Thyroid gland (tissue), 4 donors: Measurements from ENCODE around the gene DTNB. TPM values are rescaled to one million over a fixed set of nuclear protein-coding genes. Genes with fewer than 3 reads are reported as not detected.
"Not testable (repeated sequence)": the region's sequence is repeated elsewhere in the genome, so short reads cannot be mapped to it uniquely, and the experiment has no call there.

Source experiments
- DNase-seq, 2 donors: peaks; one replicate each; pipeline ENCODE4 v3.0.0-alpha.2; 2019
- H3K27ac ChIP-seq, 3 donors: fragments of 200-600 bp; sonication (generic); 1 replicate in 2 of 3; 2 replicates in 1 of 3; pipeline ENCODE4 v1.5.1; 2016 to 2019; ENCODE audit warnings: mild to moderate bottlenecking in 1 of 3, moderate library complexity in 1 of 3
- H3K27me3 ChIP-seq: fragments of 200-600 bp; sonication (generic); one replicate; pipeline ENCODE4 v1.5.1; 2019
- H3K36me3 ChIP-seq, 2 donors: fragments of 200-600 bp; sonication (generic); one replicate each; pipeline ENCODE4 v1.5.1; 2016 to 2019
- H3K4me1 ChIP-seq, 2 donors: fragments of 200-600 bp; sonication (generic); one replicate each; pipeline ENCODE4 v1.5.1; 2017 to 2019
- H3K4me3 ChIP-seq, 3 donors: fragments of 200-600 bp; sonication (generic); replicated peaks in 1 of 3; 1 replicate in 2 of 3; 2 replicates in 1 of 3; pipeline ENCODE4 v1.5.1; 2016; ENCODE audit warnings: mild to moderate bottlenecking in 1 of 3
- H3K9me3 ChIP-seq: fragments of 200-600 bp; sonication (generic); one replicate; pipeline ENCODE4 v1.5.1; 2017
- CTCF ChIP-seq, 6 experiments: fragments of 200-600 bp in 3 of 6; fragments of 450-650 bp in 3 of 6; sonication (generic) in 3 of 6; IDR thresholded peaks; one replicate each; pipeline ENCODE4 v1.5.1; 2016 to 2019; ENCODE audit warnings: antibody characterized with exemption in 6 of 6, mild to moderate bottlenecking in 2 of 6, inconsistent platforms in 1 of 6, moderate library complexity in 1 of 6
- POLR2A ChIP-seq, 2 donors: fragments of 450-650 bp; IDR thresholded peaks; one replicate each; pipeline ENCODE4 v1.6.1; 2017; ENCODE audit warnings: antibody characterized with exemption in 2 of 2, mild to moderate bottlenecking in 2 of 2, moderate library complexity in 1 of 2
- WGBS, 2 donors: methylation state at CpG; one replicate each; pipeline ENCODE4 v1.1.5; 2017; 5-methylcytosine and 5-hydroxymethylcytosine counted together
- intact Hi-C: fragments of 100-400 bp; cut with DNase I; formaldehyde crosslinking; loops from one replicate; pipeline ENCODE4 v1.15.1; 2023
- total RNA-seq, 4 donors: library from RNA; depleted of rRNA; stranded (reverse); fragments of >200 nt; gene quantifications; one replicate each; pipeline ENCODE4 v1.2.3, GENCODE V29; 2016

The DTNB gene
- total RNA-seq, 4 donors from 2014 or later: 38.9 to 75.2 (median 55.5) TPM

GRCh38 chr2:25711675-25712354 is 38.4 kb upstream of the DTNB start:
- no peak for DNase-seq
- Histone ChIP-seq H3K36me3 (no peaks in the 10 kb centered on the region), H3K27ac (no peak overlapping the region), H3K27me3 (no peaks in the 10 kb centered on the region), H3K9me3 (no peaks in the 10 kb centered on the region), H3K4me3 (no peak overlapping the region), H3K4me1 (no peaks in the 10 kb centered on the region)
- intact Hi-C loops: no loop called here
- 5 to 13% methylated on average over 12 of the region's 12 CpGs for WGBS, 2 donors
- TF ChIP-seq CTCF (IDR thresholded peaks at IDR 0.05) (no peak), POLR2A (IDR thresholded peaks at IDR 0.05) (no peak)

DNA sequence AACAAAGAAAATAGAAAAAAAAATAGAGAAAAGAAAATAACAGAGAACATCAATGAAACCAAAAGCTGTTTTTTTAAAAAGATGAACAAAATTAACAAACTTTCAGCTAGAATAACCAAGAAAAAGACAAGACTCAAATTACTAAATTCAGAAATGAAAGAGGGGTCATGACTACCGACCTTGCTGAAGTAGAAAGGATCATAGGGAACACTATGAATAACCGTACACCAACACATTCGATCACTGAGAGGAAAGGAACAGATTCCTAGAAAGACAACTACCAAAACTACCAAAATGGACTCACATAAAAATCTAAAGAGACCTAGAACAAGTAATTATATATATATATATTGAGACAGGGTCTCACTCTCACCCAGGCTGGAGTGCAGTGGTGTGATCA is 37.4 kb upstream of the DTNB start:
- DNase-seq: no peak
- intact Hi-C loops: no loop called here
- WGBS, 2 donors: 76 to 80% methylated on average over 3 of the region's 3 CpGs
- no peak overlapping the region for H3K4me3 ChIP-seq
- no peaks in the 10 kb centered on the region for H3K36me3 ChIP-seq
- H3K27ac ChIP-seq: no peak overlapping the region
- TF ChIP-seq CTCF (IDR thresholded peaks at IDR 0.05) (no peak), POLR2A (IDR thresholded peaks at IDR 0.05) (no peak)
- H3K27me3 ChIP-seq: no peaks in the 10 kb centered on the region
- no peaks in the 10 kb centered on the region for H3K4me1 ChIP-seq
- H3K9me3 ChIP-seq: no peaks in the 10 kb centered on the region

DNA sequence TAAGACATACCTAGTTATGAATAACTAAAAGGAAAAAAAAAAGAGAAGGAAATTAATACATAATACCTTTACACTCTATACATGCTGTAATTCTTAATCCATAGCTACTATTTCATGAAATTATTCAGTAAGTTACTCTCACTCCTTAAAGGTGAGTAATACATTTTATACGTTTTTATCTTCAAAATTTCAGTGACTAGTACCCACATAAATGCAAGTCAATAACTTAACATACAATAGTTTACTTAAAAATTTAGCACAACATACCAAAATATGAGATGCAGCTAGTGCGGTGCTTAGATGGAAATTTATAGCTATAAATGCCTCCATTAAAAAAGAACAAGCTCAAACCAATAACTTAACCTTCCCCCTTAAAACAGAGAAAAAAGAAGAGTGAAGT is 36.0 kb upstream of the DTNB start:
- Histone ChIP-seq H3K27me3 (no peaks in the 10 kb centered on the region), H3K4me1 (no peaks in the 10 kb centered on the region), H3K36me3 (no peaks in the 10 kb centered on the region), H3K9me3 (no peaks in the 10 kb centered on the region), H3K27ac (no peak overlapping the region), H3K4me3 (no peak overlapping the region)
- DNase-seq: no peak
- intact Hi-C loops: no loop called here
- 88 to 90% methylated on average over 2 of the region's 2 CpGs for WGBS, 2 donors
- TF ChIP-seq POLR2A (IDR thresholded peaks at IDR 0.05) (no peak), CTCF (IDR thresholded peaks at IDR 0.05) (no peak)

DNA sequence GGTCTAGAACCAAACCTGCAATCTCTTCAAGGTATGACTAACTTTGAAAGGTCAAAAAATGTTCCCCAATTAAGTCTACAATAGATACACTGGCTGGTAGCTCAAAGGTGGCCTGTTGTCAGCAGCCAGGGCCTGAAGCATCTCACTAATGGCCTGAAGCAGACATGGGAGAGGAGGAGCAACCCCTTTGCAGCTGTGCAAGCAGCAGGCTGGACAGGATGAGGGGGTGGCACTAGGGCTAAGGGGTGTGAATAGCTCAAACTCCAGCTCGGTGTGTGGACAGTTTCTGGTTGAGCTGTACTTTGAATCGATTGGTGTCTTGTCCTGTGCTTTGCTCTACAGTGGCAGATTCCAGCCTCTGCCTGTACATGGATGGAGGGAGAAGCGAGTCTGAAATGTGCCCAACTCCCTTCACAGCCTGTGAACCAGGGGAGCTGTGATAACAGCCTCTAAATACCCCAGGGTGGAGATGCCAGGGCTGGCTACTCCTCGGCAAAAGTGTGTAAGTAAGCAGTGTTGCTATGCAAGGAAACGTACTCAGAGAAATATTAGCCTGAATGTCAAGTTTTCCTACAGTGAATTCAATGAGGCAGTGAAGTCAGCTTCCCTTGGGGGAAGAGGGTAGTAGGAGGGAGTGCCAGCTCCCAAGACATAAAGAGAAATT is 34.7 kb upstream of the DTNB start:
- Histone ChIP-seq H3K27ac (no peak overlapping the region), H3K9me3 (no peaks in the 10 kb centered on the region), H3K36me3 (no peaks in the 10 kb centered on the region), H3K27me3 (no peaks in the 10 kb centered on the region), H3K4me1 (no peaks in the 10 kb centered on the region), H3K4me3 (no peak overlapping the region)
- intact Hi-C loops: no loop called here
- DNase-seq: no peak
- TF ChIP-seq POLR2A (IDR thresholded peaks at IDR 0.05) (no peak), CTCF (IDR thresholded peaks at IDR 0.05) (no peak)
- 61 to 83% methylated on average over 5 of the region's 5 CpGs for WGBS, 2 donors

DNA sequence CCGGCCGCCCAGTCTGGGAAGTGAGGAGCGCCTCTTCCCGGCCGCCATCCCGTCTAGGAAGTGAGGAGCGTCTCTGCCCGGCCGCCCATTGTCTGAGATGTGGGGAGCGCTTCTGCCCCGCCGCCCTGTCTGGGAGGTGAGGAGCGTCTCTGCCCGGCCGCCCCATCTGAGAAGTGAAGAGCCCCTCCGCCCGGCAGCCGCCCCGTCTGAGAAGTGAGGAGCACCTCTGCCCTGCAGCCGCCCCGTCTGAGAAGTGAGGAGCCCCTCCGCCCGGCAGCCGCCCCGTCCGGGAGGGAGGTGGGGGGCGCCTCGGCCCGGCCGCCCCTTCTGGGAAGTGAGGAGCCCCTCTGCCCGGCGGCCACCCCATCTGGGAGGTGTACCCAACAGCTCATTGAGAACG is 32.2 kb upstream of the DTNB start:
- H3K27ac ChIP-seq, H3K4me1 ChIP-seq, intact Hi-C loops, H3K4me3 ChIP-seq, H3K27me3 ChIP-seq, H3K9me3 ChIP-seq, H3K36me3 ChIP-seq, DNase-seq: not testable (repeated sequence)
- WGBS, 2 donors: 91 to 92% methylated on average over 28 to 33 of the region's 33 CpGs
